Neural crest cell (in vitro differentiated cells): ENCODE results near the gene PLCL1. TPM values are rescaled to one million over a fixed set of nuclear protein-coding genes. Genes with fewer than 3 reads are reported as not detected.

Source experiments
- DNase-seq: peaks from one replicate; pipeline ENCODE4 v3.0.0; 2021; ENCODE audit warnings: low read depth, mixed read lengths, low spot score
- H3K27ac Mint-ChIP-seq: one replicate; pipeline ENCODE4 v1.8.0; 2021; ENCODE audit warnings: mild to moderate bottlenecking, mixed read lengths; ENCODE audit not compliant: unreplicated experiment
- H3K27me3 Mint-ChIP-seq: 2 replicates; pipeline ENCODE4 v1.8.0; 2021; ENCODE audit warnings: low read depth, mild to moderate bottlenecking, mixed read lengths
- H3K36me3 Mint-ChIP-seq: 2 replicates; pipeline ENCODE4 v1.8.0; 2021; ENCODE audit warnings: low read depth, mild to moderate bottlenecking, mixed read lengths
- H3K4me1 Mint-ChIP-seq: 2 replicates; pipeline ENCODE4 v1.8.0; 2021; ENCODE audit warnings: mixed read lengths
- H3K4me3 Mint-ChIP-seq: one replicate; pipeline ENCODE4 v1.8.0; 2021; ENCODE audit warnings: mild to moderate bottlenecking, mixed read lengths
- H3K9me3 Mint-ChIP-seq: 2 replicates; pipeline ENCODE4 v1.8.0; 2021; ENCODE audit warnings: mixed read lengths
- total RNA-seq: library from RNA; stranded (reverse); gene quantifications from 2 replicates; pipeline ENCODE4 v1.2.1, GENCODE V29; 2021
- TF ChIP-seq, protein P1 (sequence below): fragments of 200-600 bp; sonication (generic); conservative IDR thresholded peaks from 2 replicates; pipeline ENCODE4 v1.5.0; 2021; ENCODE audit warnings: antibody characterized with exemption, mild to moderate bottlenecking

The PLCL1 gene
- total RNA-seq, 1 donor from 2014 or later: 0.72 TPM

DNA sequence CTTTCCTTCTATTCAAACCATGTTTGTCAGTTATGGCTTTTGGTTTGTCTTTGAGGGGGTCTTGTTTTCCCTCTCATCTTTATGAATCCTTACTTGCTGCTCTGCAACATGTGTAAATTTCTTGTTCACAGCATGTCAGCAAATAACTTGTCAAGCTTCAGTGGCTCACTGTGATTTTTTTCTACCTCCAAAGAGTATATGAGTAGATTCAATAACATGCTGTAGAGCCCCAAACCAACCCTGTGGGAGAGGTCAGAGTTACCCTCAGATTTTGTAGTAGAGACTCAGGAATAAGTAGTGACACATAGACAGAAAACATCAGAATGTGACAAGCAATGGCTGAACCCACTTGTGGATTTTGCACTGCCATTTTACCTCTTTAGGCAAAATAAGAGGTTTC lies 121.6 kb downstream of the PLCL1 start:
- peaks cover 9% of the 10 kb centered on the region for H3K9me3 Mint-ChIP-seq
- no peak for DNase-seq
- H3K4me3 Mint-ChIP-seq: no peak overlapping the region
- H3K36me3 Mint-ChIP-seq: no peaks in the 10 kb centered on the region
- no peaks in the 10 kb centered on the region for H3K4me1 Mint-ChIP-seq
- H3K27me3 Mint-ChIP-seq: no peaks in the 10 kb centered on the region
- no peak overlapping the region for H3K27ac Mint-ChIP-seq
- TF ChIP-seq, protein P1, sequence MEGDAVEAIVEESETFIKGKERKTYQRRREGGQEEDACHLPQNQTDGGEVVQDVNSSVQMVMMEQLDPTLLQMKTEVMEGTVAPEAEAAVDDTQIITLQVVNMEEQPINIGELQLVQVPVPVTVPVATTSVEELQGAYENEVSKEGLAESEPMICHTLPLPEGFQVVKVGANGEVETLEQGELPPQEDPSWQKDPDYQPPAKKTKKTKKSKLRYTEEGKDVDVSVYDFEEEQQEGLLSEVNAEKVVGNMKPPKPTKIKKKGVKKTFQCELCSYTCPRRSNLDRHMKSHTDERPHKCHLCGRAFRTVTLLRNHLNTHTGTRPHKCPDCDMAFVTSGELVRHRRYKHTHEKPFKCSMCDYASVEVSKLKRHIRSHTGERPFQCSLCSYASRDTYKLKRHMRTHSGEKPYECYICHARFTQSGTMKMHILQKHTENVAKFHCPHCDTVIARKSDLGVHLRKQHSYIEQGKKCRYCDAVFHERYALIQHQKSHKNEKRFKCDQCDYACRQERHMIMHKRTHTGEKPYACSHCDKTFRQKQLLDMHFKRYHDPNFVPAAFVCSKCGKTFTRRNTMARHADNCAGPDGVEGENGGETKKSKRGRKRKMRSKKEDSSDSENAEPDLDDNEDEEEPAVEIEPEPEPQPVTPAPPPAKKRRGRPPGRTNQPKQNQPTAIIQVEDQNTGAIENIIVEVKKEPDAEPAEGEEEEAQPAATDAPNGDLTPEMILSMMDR: no peak

DNA sequence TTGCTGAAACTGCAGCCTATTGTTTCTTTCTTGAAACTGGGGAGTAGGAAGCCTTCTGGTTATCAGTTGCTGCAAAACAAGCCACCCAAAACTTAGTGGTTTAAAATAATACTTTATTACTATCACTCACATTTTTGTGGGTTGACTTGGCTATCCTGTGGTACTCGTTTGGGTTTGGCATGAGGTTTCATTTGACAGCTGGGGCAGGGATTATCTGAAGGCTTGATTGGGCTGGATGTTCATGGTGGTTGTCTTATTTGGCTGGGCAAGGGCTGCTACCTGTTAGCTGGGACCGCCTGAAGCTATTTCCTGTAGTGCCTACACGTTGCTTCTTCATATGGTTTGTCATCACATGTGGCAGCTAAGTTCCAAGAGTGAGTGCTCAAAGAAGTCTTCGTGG lies 122.3 kb downstream of the PLCL1 start:
- Mint-ChIP-seq H3K27ac (no peak overlapping the region), H3K9me3 (peaks cover 9% of the 10 kb centered on the region), H3K4me3 (no peak overlapping the region), H3K4me1 (no peaks in the 10 kb centered on the region), H3K27me3 (no peaks in the 10 kb centered on the region), H3K36me3 (no peaks in the 10 kb centered on the region)
- TF ChIP-seq, protein P1: no peak
- no peak for DNase-seq

DNA sequence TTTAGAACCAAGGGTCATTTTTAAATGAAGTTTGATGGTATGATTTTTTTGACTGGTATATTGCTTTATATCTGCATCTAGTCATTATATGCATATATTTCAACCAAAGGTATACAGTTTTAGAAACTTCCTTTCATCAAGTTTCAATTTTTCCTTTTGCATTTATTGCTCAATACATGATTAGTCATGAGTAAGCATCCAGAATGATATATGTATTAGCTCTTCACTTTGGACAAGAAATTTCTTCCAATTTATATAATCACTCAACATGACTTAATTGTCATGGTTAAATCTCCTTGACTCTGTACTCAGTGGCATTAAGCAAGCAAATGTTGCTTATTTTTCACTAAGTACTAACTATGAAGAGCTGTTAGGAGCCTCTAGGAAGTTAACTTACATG lies 123.6 kb downstream of the PLCL1 start:
- no peaks in the 10 kb centered on the region for H3K27me3 Mint-ChIP-seq
- H3K27ac Mint-ChIP-seq: no peak overlapping the region
- H3K36me3 Mint-ChIP-seq: no peaks in the 10 kb centered on the region
- H3K4me1 Mint-ChIP-seq: no peaks in the 10 kb centered on the region
- no peak overlapping the region for H3K4me3 Mint-ChIP-seq
- peaks cover 9% of the 10 kb centered on the region for H3K9me3 Mint-ChIP-seq
- TF ChIP-seq, protein P1: no peak
- no peak for DNase-seq

DNA sequence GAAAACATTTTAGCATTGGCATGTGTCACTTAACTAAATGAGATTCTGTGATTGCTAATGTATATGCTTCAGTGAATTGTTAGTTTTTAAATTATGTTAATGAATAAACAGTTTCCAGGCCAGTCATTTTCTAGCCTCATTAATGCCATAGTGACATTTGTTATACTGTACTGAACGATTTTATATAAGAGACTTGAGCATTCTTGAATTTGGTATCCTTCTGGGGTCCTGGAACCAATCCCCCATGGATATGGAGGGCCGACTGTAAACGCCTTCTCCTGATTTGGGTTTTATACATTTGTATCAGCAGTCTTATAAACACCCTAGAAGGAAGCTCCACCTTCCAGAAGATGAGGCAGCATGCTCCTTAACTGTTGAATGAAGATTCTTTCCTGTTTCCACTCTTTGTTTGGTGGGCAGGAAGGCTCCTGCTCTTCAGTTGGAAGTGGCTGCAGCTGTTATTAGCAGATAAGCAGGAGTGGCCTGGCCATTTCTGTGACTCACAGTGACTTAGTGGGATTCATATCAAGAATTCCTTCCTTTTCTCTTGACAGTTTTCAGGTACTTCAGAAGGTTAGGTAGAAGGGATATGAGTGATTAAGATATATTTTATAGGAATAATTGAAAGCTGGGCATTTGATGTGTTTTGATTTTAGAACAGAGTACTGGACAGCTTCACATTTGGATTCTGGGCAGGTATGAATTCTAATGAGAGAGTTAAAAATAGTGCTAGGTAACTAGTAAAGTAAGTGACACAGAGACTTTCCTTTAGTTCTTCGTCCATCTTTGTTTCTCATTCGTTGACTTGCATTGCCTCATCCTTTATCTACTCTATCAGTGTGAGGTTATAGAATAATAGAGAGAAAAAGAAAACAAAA lies 124.9 kb downstream of the PLCL1 start:
- Mint-ChIP-seq H3K4me3 (no peak overlapping the region), H3K27me3 (no peaks in the 10 kb centered on the region), H3K4me1 (peaks cover 4% of the 10 kb centered on the region), H3K36me3 (no peaks in the 10 kb centered on the region), H3K27ac (no peak overlapping the region), H3K9me3 (peaks cover 8% of the 10 kb centered on the region)
- DNase-seq: no peak
- TF ChIP-seq, protein P1: no peak

DNA sequence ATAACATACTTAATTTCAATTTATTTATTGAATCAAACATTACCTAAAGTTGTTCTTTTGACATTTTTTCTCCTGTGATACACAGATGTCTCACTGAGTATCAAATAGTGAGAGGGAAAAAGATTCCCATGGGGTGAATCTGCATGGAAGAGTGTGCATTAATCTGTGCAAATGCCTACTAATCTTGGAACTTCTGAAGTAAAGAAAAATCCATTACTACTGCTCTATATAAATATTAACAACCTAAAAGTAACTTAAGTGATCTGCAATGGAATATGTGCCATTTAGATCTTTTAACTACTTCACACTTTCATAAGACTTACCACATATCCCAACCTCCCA lies 125.5 kb downstream of the PLCL1 start:
- TF ChIP-seq, protein P1: no peak
- no peak overlapping the region for H3K4me3 Mint-ChIP-seq
- no peak overlapping the region for H3K27ac Mint-ChIP-seq
- H3K9me3 Mint-ChIP-seq: peaks cover 5% of the 10 kb centered on the region
- no peaks in the 10 kb centered on the region for H3K27me3 Mint-ChIP-seq
- no peaks in the 10 kb centered on the region for H3K36me3 Mint-ChIP-seq
- no peak for DNase-seq
- H3K4me1 Mint-ChIP-seq: peaks cover 4% of the 10 kb centered on the region
